ENCODE measurements around the gene ZCCHC7.
"Not testable (repeated sequence)": the region's sequence is repeated elsewhere in the genome, so short reads cannot be mapped to it uniquely, and the experiment has no call there.

Gene ZCCHC7

GRCh38 chr9:37378613-37379004 lies 258.2 kb downstream of the ZCCHC7 start:
- DNase-seq (ENCODE audit: low read depth) = no peak

GRCh38 chr9:37379835-37380234 lies 259.5 kb downstream of the ZCCHC7 start:
- DNase-seq (ENCODE audit: low read depth) = no peak

GRCh38 chr9:37380570-37380969 lies 260.2 kb downstream of the ZCCHC7 start:
- no peak for DNase-seq (ENCODE audit: low read depth)

- DNase-seq (ENCODE audit: low read depth) = no peak
Observed at GRCh38 chr9:37381094-37381741, 260.8 kb downstream of the ZCCHC7 start.

- no peak for DNase-seq (ENCODE audit: low read depth)
Observed at GRCh38 chr9:37382161-37382981, 262.0 kb downstream of the ZCCHC7 start.

- DNase-seq (ENCODE audit: low read depth) = no peak
Observed at GRCh38 chr9:37382982-37383357, 262.6 kb downstream of the ZCCHC7 start.

- DNase-seq (ENCODE audit: low read depth) = no peak
Observed at GRCh38 chr9:37383393-37383792, 263.0 kb downstream of the ZCCHC7 start.

- DNase-seq (ENCODE audit: low read depth) = no peak
Observed at GRCh38 chr9:37383876-37384746, 263.7 kb downstream of the ZCCHC7 start.

- DNase-seq (ENCODE audit: low read depth) = no peak
Observed at GRCh38 chr9:37385286-37385685, 264.9 kb downstream of the ZCCHC7 start.

GRCh38 chr9:37386988-37387387 lies 266.6 kb downstream of the ZCCHC7 start:
- peak; percentile 18 for DNase-seq (ENCODE audit: low read depth)

- no peak for DNase-seq (ENCODE audit: low read depth)
Observed at GRCh38 chr9:37390759-37391158, 270.4 kb downstream of the ZCCHC7 start.

- DNase-seq (ENCODE audit: low read depth) = no peak
Observed at GRCh38 chr9:37392272-37392671, 271.9 kb downstream of the ZCCHC7 start.

GRCh38 chr9:37395229-37395628 lies 274.9 kb downstream of the ZCCHC7 start:
- no peak for DNase-seq (ENCODE audit: low read depth)

- DNase-seq (ENCODE audit: low read depth) = no peak
Observed at GRCh38 chr9:37395663-37396062, 275.3 kb downstream of the ZCCHC7 start.

- DNase-seq (ENCODE audit: low read depth) = not testable (repeated sequence)
Observed at GRCh38 chr9:37397948-37398347, 277.6 kb downstream of the ZCCHC7 start.

- no peak for DNase-seq (ENCODE audit: low read depth)
Observed at GRCh38 chr9:37398464-37399025, 278.2 kb downstream of the ZCCHC7 start.

GRCh38 chr9:37399336-37399735 lies 279.0 kb downstream of the ZCCHC7 start:
- DNase-seq (ENCODE audit: low read depth) = no peak

GRCh38 chr9:37404590-37404989 lies 284.2 kb downstream of the ZCCHC7 start:
- no peak for DNase-seq (ENCODE audit: low read depth)

GRCh38 chr9:37405350-37405749 lies 285.0 kb downstream of the ZCCHC7 start:
- no peak for DNase-seq (ENCODE audit: low read depth)

GRCh38 chr9:37405764-37406380 lies 285.5 kb downstream of the ZCCHC7 start:
- no peak for DNase-seq (ENCODE audit: low read depth)

- no peak for DNase-seq (ENCODE audit: low read depth)
Observed at GRCh38 chr9:37406603-37407401, 286.4 kb downstream of the ZCCHC7 start.

Data from fibroblast of gingiva (primary cell).